K562 (cell line): ENCODE data around the gene FDX2. TPM values are rescaled to one million over a fixed set of nuclear protein-coding genes. Genes with fewer than 3 reads are reported as not detected.
A peak's percentile ranks its signal among the peaks of the same experiment; 100 is the strongest.

Experiments used
- CTCF ChIP-seq, 3 experiments: IDR thresholded peaks in 2 of 3; conservative IDR thresholded peaks in 1 of 3; 2 replicates each; pipeline ENCODE4 v1.5.1; 2011 to 2012; ENCODE audit warnings: low read length in 3 of 3, mild to moderate bottlenecking in 3 of 3, control low read depth in 2 of 3, improper control_type of control experiment in 1 of 3, inconsistent platforms in 1 of 3, low read depth in 1 of 3, mixed read lengths in 1 of 3, moderate library complexity in 1 of 3; ENCODE audit not compliant: insufficient read depth in 2 of 3
- NR1H2 ChIP-seq: sonication (generic); formaldehyde crosslinking; IDR thresholded peaks from 2 replicates; pipeline ENCODE4 v1.4.0; 2020; ENCODE audit warnings: mild to moderate bottlenecking, missing genetic modification reagents
- NR4A1 ChIP-seq, 2 experiments: fragments of 250-450 bp in 1 of 2; fragments of 450-650 bp in 1 of 2; sonication (Bioruptor Pico) in 1 of 2; IDR thresholded peaks; 2 replicates each; pipeline versions ENCODE4 v1.4.0 to v1.6.1; 2016 to 2020; ENCODE audit warnings: mild to moderate bottlenecking in 2 of 2, missing compliant biosample characterization in 1 of 2, missing genetic modification characterization in 1 of 2, moderate library complexity in 1 of 2
- PREB ChIP-seq: sonication (generic); formaldehyde crosslinking; IDR thresholded peaks from 2 replicates; pipeline ENCODE4 v1.8.1; 2023; ENCODE audit warnings: mild to moderate bottlenecking, missing genetic modification reagents
- USF1 ChIP-seq: sonication (generic); formaldehyde crosslinking; IDR thresholded peaks from 2 replicates; pipeline ENCODE4 v1.9.0; 2022; ENCODE audit warnings: mild to moderate bottlenecking, missing genetic modification reagents
- ZFX ChIP-seq: sonication (generic); formaldehyde crosslinking; IDR thresholded peaks from 2 replicates; pipeline ENCODE4 v1.8.0; 2022; ENCODE audit warnings: mild to moderate bottlenecking, missing genetic modification reagents, moderate library complexity
- ZNF766 ChIP-seq: fragments of 200-800 bp; sonication (Bioruptor generic); conservative IDR thresholded peaks from 2 replicates; pipeline ENCODE4 v1.6.1; 2016; ENCODE audit warnings: missing genetic modification characterization, missing compliant biosample characterization
- polyA plus RNA-seq, 8 experiments: library from polyadenylated mRNA; depleted of rRNA in 4 of 8; stranded (reverse) in 5 of 8; unstranded in 3 of 8; fragments of >200 nt; fragmentation: Nextera tagmentation in 2 of 8; fragmentation: Illumina TruSeq in 1 of 8; extraction: Ambion mirVana in 2 of 8; extraction: Trizol in 1 of 8; gene quantifications; 2 replicates each; pipeline versions ENCODE4 v1.2.1 to v1.2.3, GENCODE V29; 2011 to 2014; ENCODE audit warnings: inconsistent platforms in 1 of 8, missing spikeins in 1 of 8
- total RNA-seq, 7 experiments: library from RNA; depleted of rRNA in 6 of 7; stranded (reverse); fragments of >200 nt in 6 of 7; fragmentation: Illumina TruSeq in 2 of 7; extraction: Trizol in 2 of 7; gene quantifications; 2 replicates each; pipeline versions ENCODE4 v1.2.1 to v1.2.3, GENCODE V29; 2011 to 2021; ENCODE audit warnings: low replicate concordance in 1 of 7

The FDX2 gene
- total and polyA plus RNA-seq, 9 of the 15 experiments (the other 6 are each of a cell fraction or from before 2014, with no cell fraction given), result 2.5 to 49.8 (median 29.7) TPM

- TF ChIP-seq PREB (CRISPR knock-in tag) (0 out of 2 replicates have a peak, but pooled peaks have one; percentile 28), NR4A1 (CRISPR knock-in tag; IDR thresholded peaks at IDR 0.05) (no peak), NR4A1 (tag; IDR thresholded peaks at IDR 0.05) (no peak), NR1H2 (CRISPR knock-in tag) (0 out of 2 replicates have a peak, but pooled peaks have one; percentile 18), ZNF766 (CRISPR knock-in tag) (no peak), CTCF (IDR thresholded peaks at IDR 0.05 in 2 of 3, conservative IDR thresholded peaks at IDR 0.05 in 1 of 3; ENCODE audit: insufficient read depth in 2 of 3, low read depth in 1 of 3, low read length in 3 of 3) (0 out of 6 replicates have a peak, but pooled peaks of 1 of the 3 experiments have one; percentile 3), USF1 (peak; percentile 31; the same call in 1 of the 2 replicates), ZFX (CRISPR knock-in tag) (no peak)
Observed at GRCh38 chr19:10332158-10332964, 16.5 kb upstream of the FDX2 start (continued).
